ENCODE results near the gene ARL14EPL.
"Not testable (repeated sequence)": the region's sequence is repeated elsewhere in the genome, so short reads cannot be mapped to it uniquely, and the experiment has no call there.

DNA sequence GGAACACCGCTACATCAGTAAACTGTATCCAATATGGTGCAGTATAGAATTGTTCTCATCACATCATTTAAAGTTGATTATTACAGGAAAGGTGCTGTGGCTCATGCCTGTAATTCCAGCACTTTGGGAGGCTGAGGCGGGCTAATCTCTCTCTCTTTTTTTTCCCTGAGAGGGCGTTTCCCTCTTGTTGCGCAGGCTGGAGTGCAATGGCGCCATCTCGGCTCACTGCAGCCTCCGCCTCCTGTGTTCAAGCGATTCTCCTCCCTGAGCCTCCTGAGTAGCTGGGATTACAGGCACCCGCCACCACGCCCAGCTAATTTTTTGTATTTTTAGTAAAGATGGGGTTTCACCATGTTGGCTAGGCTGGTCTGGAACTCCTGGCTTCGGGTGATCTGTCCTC is 54.0 kb downstream of the ARL14EPL start:
- TF ChIP-seq, protein P1, sequence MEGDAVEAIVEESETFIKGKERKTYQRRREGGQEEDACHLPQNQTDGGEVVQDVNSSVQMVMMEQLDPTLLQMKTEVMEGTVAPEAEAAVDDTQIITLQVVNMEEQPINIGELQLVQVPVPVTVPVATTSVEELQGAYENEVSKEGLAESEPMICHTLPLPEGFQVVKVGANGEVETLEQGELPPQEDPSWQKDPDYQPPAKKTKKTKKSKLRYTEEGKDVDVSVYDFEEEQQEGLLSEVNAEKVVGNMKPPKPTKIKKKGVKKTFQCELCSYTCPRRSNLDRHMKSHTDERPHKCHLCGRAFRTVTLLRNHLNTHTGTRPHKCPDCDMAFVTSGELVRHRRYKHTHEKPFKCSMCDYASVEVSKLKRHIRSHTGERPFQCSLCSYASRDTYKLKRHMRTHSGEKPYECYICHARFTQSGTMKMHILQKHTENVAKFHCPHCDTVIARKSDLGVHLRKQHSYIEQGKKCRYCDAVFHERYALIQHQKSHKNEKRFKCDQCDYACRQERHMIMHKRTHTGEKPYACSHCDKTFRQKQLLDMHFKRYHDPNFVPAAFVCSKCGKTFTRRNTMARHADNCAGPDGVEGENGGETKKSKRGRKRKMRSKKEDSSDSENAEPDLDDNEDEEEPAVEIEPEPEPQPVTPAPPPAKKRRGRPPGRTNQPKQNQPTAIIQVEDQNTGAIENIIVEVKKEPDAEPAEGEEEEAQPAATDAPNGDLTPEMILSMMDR (IDR thresholded peaks at IDR 0.05; ENCODE audit: low read depth, low read length) = not testable (repeated sequence)
- TF ChIP-seq EZH2phosphoT487 (IDR thresholded peaks at IDR 0.05; ENCODE audit: low read depth) = not testable (repeated sequence)
